IPS DF 6.9 (cell line): ENCODE measurements around the gene STUB1.
"Not testable (repeated sequence)": the region's sequence is repeated elsewhere in the genome, so short reads cannot be mapped to it uniquely, and the experiment has no call there.

Experiments used
- DNase-seq: peaks from one replicate; pipeline ENCODE4 v3.0.0-alpha.2; 2013; ENCODE audit warnings: low read depth, low spot score
- H3K27ac ChIP-seq: one replicate; pipeline ENCODE4 v1.5.1; 2013; ENCODE audit warnings: low read length, control low read depth
- H3K27me3 ChIP-seq: 2 replicates; pipeline ENCODE4 v1.6.1; 2013; ENCODE audit warnings: mild to moderate bottlenecking, low read length; ENCODE audit not compliant: control insufficient read depth, insufficient read depth
- H3K36me3 ChIP-seq: 2 replicates; pipeline ENCODE4 v1.6.1; 2013; ENCODE audit warnings: low read length; ENCODE audit not compliant: control insufficient read depth, insufficient read depth
- H3K4me1 ChIP-seq: 2 replicates; pipeline ENCODE4 v1.6.1; 2013; ENCODE audit warnings: low read length; ENCODE audit not compliant: control insufficient read depth, insufficient read depth
- H3K4me3 ChIP-seq: 2 replicates; pipeline ENCODE4 v1.5.1; 2013; ENCODE audit warnings: mild to moderate bottlenecking, low read length
- H3K9me3 ChIP-seq: 2 replicates; pipeline ENCODE4 v1.6.1; 2013; ENCODE audit warnings: low read length, inconsistent platforms; ENCODE audit not compliant: control insufficient read depth, insufficient read depth
- WGBS: extraction: QIAGEN DNeasy Blood & Tissue Kit; methylation state at CpG from one replicate; pipeline ENCODE4 v1.1.7; 2013; ENCODE audit warnings: mixed read lengths, missing lambda C conversion rate; ENCODE audit not compliant: insufficient read length, insufficient coverage; 5-methylcytosine and 5-hydroxymethylcytosine counted together

Gene STUB1

DNA sequence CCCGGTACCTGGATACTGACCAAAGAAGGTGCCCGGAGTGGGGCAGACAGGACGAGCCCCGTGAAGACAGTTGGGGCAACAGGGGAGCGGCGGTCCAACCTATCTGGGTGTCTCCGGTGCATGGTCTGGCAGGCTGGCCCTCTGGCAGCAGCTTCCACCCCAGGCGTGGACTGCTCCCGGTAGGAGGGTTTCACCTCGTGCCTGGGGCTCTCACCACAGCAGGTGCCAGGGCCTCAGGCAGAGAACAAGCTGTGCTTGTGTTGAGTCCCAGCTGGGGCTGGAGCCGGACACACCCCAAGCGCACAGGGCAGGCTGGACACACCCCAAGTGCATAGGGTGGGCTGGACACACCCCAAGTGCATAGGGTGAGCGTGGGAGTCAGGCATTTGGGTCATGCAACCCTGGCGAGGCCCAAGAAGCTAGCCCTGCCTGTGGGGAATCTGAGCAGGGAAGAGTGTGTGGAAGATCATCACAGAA lies 26.9 kb downstream of the STUB1 start:
- Histone ChIP-seq H3K4me1 (peaks cover 6% of the 10 kb centered on the region; the same call in 1 of the 2 replicates), H3K9me3 (no peaks in the 10 kb centered on the region), H3K27me3 (peaks cover 46% of the 10 kb centered on the region), H3K4me3 (no peak overlapping the region; the same call in 1 of the 2 replicates), H3K27ac (no peak overlapping the region), H3K36me3 (no peaks in the 10 kb centered on the region)
- WGBS: no CpG with 5 or more reads among the region's 14 CpGs
- DNase-seq: no peak

DNA sequence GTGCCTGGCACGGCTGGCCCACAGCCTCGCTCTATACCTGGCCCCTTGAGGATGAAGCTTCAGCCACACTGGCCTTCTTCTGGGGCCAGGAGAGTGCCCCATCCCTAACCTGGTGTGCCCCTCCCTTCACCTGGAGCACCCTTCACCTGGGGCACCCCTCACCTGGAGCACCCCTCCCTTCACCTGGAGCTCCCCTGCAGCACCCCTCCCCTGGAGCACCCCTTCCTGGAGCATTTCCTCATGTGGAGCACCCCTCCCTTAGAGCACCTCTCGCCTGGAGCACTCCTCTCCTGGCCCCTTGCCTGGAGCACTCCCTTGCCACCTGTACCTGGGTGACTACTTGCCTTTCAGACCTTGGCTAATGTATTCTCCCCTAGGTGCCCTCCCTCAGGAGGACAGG lies 27.8 kb downstream of the STUB1 start:
- no peaks in the 10 kb centered on the region for H3K9me3 ChIP-seq
- peaks cover 38% of the 10 kb centered on the region for H3K27me3 ChIP-seq
- no peak overlapping the region for H3K27ac ChIP-seq
- WGBS: no CpG with 5 or more reads among the region's 3 CpGs
- peaks cover 6% of the 10 kb centered on the region; the same call in 1 of the 2 replicates for H3K4me1 ChIP-seq
- H3K36me3 ChIP-seq: no peaks in the 10 kb centered on the region
- no peak for DNase-seq
- H3K4me3 ChIP-seq: no peak overlapping the region

DNA sequence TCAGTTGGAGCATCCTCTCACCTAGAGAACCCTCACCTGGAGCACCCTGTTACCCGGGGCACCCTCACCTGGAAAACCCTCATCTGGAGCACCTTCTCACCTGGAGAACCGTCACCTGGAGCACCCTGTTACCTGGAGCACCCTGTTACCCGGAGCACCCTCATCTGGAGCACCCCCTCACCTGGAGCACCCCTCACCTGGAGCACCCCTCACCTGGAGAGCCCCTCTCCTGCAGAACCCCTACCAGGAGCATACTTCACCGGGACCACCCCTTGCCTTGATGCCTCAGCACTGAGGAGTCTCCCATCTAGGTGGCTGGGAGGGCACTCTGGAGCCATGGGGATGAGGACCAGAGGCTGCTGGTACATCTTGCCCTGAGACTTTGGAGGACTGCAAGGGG lies 28.7 kb downstream of the STUB1 start:
- Histone ChIP-seq H3K4me1 (peaks cover 6% of the 10 kb centered on the region; the same call in 1 of the 2 replicates), H3K36me3 (no peaks in the 10 kb centered on the region), H3K27me3 (peaks cover 30% of the 10 kb centered on the region), H3K9me3 (no peaks in the 10 kb centered on the region), H3K27ac (no peak overlapping the region), H3K4me3 (no peak overlapping the region)
- WGBS: no CpG with 5 or more reads among the region's 4 CpGs
- DNase-seq: no peak

DNA sequence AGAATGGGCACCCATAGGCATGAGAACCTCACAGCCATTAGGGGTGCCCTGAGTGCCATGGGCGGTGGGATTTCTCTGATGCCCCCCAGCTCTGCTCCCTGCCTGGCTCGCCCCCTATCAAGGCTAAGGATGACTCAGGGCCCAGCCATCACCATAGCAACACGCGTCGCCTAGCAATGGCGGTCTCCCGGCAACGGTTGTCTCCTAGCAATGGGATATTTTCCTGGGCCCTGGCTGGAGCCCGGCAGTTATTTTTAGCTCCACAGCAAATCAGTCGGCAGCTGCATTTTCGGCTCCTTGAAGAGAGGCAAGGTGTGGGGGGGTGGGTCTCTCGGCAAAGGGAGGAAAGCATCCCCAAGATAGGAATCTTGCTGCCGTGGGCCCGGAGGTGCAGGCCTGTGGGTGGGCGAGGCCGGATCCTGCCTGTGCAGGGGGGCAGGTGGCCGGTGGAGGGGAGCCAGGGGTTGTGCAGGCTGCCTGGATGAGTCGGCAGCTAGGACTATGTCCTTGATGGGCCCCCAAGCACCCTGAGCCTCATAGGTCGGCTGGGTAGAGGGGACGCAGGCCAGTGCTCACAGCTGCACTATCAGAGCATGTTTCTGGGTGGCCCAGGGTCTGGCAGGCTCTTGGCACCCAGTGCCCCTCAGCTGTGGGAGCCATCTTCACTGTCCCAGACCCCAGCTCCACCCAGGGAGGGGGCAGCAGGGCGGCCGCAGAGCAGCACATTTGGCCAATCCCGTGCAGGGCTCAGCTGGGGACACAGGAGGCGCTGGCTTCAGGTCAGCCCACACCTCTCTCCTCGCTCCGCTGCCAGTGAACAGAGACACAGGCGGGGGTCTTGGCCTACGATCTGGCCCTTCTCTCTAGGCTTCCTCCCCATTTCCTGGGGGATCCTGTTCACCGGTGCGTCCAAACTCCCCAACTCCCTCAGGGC lies 29.6 kb downstream of the STUB1 start:
- DNase-seq: no peak
- H3K27ac ChIP-seq: no peak overlapping the region
- peaks cover 21% of the 10 kb centered on the region for H3K27me3 ChIP-seq
- no peak overlapping the region for H3K4me3 ChIP-seq
- H3K36me3 ChIP-seq: no peaks in the 10 kb centered on the region; the same call in 1 of the 2 replicates
- WGBS: no CpG with 5 or more reads among the region's 30 CpGs
- H3K9me3 ChIP-seq: no peaks in the 10 kb centered on the region
- peaks cover 6% of the 10 kb centered on the region; the same call in 1 of the 2 replicates for H3K4me1 ChIP-seq

DNA sequence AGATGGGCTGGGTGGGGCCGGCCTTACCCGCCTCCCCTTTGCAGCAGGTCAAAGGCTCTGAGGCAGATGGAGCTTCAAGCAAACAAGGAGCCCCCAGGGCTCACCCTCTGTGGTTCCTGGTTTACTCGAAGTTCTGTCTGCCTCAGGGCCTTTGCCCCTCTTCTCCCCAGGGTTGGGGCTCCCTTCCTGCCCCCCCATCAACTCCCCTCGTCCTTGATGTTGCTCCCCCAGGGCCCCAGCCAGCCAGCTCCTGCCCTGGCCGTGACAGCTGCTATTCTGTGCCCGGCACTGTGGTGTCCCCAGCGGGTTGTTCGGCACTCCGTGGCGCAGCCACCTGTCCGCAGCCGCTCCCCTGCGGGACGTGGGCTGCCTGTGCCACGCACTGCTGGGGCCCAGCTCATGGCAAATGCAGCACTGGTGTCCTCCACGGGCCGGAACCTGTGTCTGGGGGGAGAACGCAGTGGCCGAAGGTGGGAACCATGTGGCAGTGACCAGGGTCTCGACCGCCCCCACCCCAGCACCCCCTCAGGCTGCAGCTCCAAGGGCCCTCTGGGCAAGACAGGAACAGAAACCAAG lies 30.4 kb downstream of the STUB1 start:
- no peak overlapping the region for H3K27ac ChIP-seq
- peaks cover 19% of the 10 kb centered on the region for H3K27me3 ChIP-seq
- H3K4me3 ChIP-seq: no peak overlapping the region
- no CpG with 5 or more reads among the region's 21 CpGs for WGBS
- H3K9me3 ChIP-seq: no peaks in the 10 kb centered on the region
- no peaks in the 10 kb centered on the region; the same call in 1 of the 2 replicates for H3K36me3 ChIP-seq
- H3K4me1 ChIP-seq: peaks cover 6% of the 10 kb centered on the region; the same call in 1 of the 2 replicates
- DNase-seq: no peak

DNA sequence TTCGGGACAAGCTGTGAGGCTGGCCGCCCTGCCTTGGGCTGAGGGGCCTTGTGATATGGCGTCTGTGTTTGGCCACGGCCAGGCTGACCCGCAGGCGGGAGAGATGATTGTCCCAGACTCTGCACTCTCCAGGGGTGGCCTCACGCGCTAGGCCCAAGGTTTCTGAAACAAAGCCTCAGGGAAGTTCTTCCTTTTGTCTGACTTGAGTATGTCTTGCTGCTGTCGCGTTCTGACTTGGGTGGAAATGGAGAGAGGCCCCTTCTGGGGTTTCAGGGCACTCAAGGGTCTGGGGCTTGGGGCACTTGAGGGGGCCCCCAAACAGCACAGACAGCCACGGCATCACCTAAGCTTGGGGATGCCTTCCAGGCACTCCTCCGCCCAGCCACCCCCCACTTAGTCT lies 30.9 kb downstream of the STUB1 start:
- Histone ChIP-seq H3K36me3 (no peaks in the 10 kb centered on the region; the same call in 1 of the 2 replicates), H3K27me3 (peaks cover 21% of the 10 kb centered on the region), H3K27ac (no peak overlapping the region), H3K4me1 (peaks cover 10% of the 10 kb centered on the region), H3K4me3 (no peak overlapping the region), H3K9me3 (no peaks in the 10 kb centered on the region)
- WGBS: no CpG with 5 or more reads among the region's 12 CpGs
- DNase-seq: no peak

DNA sequence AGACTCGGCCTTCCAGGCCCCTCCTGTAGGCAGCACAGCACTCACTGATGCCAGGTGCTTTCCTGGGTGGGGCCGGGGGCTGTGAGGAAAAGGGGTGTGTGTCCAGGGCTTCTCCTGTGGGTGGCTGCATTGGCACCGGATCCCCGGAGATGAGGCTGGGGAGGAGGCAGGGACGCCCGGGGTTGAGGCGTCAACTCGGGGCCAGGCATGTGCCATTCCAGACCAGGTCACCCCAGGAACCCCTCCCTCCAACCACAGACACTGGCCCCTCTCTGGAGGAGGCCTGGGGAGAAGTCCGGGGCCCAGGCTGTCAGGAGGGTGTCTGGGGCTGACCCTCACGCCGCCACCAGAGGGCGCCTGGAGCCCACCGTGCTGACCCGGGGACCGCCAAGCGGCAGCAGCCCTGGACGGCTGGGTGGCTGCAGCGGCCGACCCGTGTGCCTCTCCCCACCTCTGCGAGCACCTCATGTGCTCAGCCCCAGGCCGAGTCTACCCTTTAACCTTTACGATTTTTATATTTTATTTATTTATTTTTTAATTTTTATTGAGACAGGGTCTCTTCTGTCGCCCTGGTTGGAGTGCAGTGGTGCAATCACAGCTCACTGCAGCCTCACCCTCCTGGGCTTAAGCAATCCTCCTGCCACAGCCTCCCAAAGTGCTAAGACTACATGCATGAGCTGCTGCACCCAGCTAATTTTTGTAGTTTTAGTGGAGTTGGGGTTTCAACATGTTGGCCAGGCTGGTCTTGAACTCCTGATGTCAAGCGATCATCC lies 31.5 kb downstream of the STUB1 start:
- Histone ChIP-seq H3K4me1 (peaks cover 11% of the 10 kb centered on the region), H3K4me3 (no peak overlapping the region), H3K9me3 (no peaks in the 10 kb centered on the region), H3K36me3 (no peaks in the 10 kb centered on the region; the same call in 1 of the 2 replicates), H3K27ac (no peak overlapping the region), H3K27me3 (peaks cover 19% of the 10 kb centered on the region)
- no peak for DNase-seq
- WGBS: no CpG with 5 or more reads among the region's 25 CpGs

DNA sequence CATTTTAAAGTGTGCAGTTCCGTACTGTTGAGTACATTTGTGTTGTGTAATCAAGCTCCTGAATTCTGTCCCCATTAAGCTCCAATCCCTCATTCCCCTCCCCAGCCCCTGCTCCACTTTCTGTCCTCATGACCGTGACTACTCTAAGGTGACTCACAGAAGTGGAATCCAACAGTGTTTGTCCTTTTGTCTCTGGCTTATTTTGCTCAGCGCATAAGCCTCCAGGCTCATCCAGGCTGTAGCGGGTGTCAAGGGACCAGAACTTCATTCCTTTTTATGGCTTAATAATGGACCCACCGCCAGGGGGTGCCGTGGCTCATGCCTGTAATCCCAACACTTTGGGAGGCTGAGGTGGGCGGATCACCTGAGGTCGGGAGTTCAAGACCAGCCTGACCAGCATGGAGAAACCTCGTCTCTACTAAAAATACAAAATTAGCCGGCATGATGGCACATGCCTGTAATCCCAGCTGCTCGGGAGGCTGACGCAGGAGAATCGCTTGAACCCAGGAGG lies 32.6 kb downstream of the STUB1 start:
- H3K27ac ChIP-seq, H3K4me3 ChIP-seq, DNase-seq, H3K4me1 ChIP-seq, H3K9me3 ChIP-seq, H3K36me3 ChIP-seq: not testable (repeated sequence)
- WGBS: no CpG with 5 or more reads among the region's 13 CpGs
- peaks cover 11% of the 10 kb centered on the region; the same call in 1 of the 2 replicates for H3K27me3 ChIP-seq

DNA sequence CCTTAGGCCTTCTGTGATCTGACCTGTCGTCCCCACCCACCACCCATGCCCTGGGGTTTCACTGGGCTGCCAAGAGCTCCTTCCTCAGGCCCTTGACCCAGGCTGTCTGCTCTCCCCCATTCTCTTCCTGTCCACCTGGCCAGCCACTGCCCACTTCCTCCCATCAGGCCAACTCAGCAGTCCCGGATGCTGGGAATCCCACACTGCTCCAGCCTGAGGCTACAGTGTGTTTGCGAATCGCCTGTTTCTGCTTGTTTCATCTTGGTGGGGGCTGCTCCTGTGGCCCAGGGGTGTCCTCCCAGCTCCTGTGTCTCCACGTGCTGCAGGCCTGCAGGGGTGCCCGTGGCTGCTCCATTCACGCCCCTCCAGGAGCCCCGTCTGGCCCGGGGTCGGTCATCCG lies 33.9 kb downstream of the STUB1 start:
- Histone ChIP-seq H3K27me3 (peaks cover 2% of the 10 kb centered on the region; the same call in 1 of the 2 replicates), H3K4me1 (peaks cover 10% of the 10 kb centered on the region), H3K36me3 (no peaks in the 10 kb centered on the region; the same call in 1 of the 2 replicates), H3K4me3 (no peak overlapping the region), H3K27ac (no peak overlapping the region), H3K9me3 (no peaks in the 10 kb centered on the region)
- WGBS: no CpG with 5 or more reads among the region's 11 CpGs
- no peak for DNase-seq
